GM12874 (cell line): ENCODE data around the gene EIF5A.

Experiments used
- TF ChIP-seq, protein P1 (sequence below): IDR thresholded peaks from 2 replicates; pipeline ENCODE4 v1.5.1; 2011; ENCODE audit warnings: low read depth, mild to moderate bottlenecking, control low read depth, low read length, moderate library complexity; ENCODE audit not compliant: insufficient read depth

The EIF5A gene

DNA sequence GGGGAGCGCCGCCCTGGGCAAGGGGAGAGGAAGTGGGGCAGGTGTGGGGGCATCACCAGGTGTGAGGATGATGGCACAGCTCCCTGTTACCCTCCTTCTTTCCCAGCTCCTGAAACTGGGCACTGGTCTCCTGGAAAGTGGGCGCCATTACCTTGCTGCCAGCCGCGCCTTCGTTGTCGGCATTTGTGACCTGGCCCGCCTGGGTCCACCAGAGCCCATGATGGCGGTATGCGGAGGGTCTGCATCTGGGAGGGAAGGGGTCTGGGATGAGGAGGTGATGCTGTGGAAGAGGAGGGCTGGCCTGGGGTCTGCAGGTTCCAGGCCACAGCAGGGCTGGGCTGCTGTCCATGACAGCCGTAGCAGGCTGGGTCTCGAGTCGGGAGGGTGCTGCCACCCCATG, 34.4 kb downstream of the EIF5A start:
- TF ChIP-seq, protein P1, sequence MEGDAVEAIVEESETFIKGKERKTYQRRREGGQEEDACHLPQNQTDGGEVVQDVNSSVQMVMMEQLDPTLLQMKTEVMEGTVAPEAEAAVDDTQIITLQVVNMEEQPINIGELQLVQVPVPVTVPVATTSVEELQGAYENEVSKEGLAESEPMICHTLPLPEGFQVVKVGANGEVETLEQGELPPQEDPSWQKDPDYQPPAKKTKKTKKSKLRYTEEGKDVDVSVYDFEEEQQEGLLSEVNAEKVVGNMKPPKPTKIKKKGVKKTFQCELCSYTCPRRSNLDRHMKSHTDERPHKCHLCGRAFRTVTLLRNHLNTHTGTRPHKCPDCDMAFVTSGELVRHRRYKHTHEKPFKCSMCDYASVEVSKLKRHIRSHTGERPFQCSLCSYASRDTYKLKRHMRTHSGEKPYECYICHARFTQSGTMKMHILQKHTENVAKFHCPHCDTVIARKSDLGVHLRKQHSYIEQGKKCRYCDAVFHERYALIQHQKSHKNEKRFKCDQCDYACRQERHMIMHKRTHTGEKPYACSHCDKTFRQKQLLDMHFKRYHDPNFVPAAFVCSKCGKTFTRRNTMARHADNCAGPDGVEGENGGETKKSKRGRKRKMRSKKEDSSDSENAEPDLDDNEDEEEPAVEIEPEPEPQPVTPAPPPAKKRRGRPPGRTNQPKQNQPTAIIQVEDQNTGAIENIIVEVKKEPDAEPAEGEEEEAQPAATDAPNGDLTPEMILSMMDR, result no peak

- TF ChIP-seq, protein P1, result no peak
These were observed 35.8 kb downstream of the EIF5A start for GRCh38 chr17:7343250-7343649.

- TF ChIP-seq, protein P1, result no peak
These were observed 39.6 kb downstream of the EIF5A start for GRCh38 chr17:7346761-7347614.

DNA sequence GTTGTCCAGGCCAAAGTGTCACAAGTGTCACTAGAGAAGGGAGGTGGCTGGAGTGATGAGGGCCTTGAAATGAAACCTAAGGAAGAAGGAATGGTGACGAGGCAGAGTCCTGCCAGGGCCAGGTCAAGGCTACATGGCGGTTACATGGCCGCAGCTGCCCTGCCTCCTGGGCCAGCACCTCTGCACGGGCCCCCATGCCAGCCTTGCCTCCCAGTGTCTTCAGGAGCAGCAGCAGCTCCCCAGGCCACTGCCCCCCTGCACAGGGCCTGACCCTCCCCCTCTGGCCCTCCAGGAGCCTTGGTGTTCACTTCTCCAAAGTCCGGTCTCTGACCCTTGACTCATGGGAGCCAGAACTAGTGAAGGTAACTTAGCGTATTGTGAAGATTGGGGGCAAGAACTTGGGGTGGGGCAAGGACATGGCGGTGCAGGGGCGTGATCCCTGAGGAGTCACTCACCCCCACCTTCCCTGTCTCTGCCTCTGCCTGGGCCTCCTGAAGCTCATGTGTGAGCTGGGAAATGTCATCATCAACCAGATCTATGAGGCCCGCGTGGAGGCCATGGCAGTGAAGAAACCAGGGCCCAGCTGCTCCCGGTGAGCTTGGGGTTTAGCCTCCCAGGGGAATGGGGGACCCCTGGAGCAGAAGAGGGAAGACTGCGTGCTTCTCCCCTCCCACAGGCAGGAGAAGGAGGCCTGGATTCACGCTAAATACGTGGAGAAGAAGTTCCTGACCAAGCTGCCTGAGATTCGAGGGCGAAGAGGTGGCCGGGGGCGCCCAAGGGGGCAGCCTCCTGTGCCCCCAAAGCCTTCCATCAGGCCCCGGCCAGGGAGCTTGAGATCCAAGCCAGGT, 40.4 kb downstream of the EIF5A start:
- TF ChIP-seq, protein P1, result no peak

GRCh38 chr17:7348478-7349242, 41.2 kb downstream of the EIF5A start:
- TF ChIP-seq, protein P1, result no peak

DNA sequence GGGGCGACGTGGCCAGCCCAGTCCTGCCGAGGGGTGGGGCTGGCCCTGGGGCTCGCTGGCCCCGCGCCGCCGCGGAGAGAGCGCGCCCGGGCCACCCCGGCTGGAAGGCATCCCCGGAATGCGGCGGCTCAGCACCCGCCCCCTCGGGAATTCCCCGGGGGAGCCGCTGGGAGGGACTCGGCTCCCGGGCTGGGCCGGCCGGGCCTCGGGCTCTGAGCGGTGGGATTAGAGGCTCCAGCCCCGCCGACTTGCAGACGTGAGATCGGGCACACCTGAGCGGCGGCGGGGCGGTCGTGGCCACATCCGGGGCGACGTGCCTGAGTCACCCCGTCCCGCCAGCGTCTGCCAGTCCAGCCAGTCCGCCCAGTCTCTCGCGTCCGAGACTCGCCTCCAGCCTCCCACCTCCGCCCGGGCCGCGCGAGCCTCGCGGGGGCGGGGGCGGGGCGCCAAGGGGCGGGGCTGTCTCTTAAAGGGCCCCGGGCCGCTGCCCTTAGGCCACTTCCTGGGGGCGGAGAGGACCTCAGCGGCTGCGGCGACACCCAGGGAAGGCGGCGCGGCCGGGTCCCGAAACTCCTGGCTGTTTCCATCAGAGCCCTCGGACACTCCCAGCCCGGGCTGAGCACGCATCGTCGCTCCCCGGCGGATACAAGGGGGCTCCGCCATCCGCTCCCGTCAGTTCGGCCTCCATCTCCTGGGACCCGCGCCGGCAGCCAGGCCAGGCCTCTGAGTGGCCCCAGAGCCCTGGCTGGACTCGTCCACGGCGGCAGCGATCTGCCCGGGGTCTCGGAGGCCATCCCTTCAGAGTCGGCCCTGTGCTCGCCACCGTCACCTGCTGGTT, 44.5 kb downstream of the EIF5A start, which contains the start of gene KCTD11:
Gene KCTD11, plus strand, starts transcription at position 498 of the 838 bp plus-strand sequence.
- TF ChIP-seq, protein P1, result no peak
